ENCODE data around the gene TRPV4.

TRPV4 gene

GRCh38 chr12:109828754-109829511, 4.3 kb downstream of the TRPV4 start:
- no peak for DNase-seq (ENCODE audit: low spot score)

GRCh38 chr12:109827566-109828550, 5.3 kb downstream of the TRPV4 start:
- no peak for DNase-seq (ENCODE audit: low spot score)

- no peak for DNase-seq (ENCODE audit: low spot score)
Observed at GRCh38 chr12:109827080-109827479, 6.1 kb downstream of the TRPV4 start.

- no peak for DNase-seq (ENCODE audit: low spot score)
Observed at GRCh38 chr12:109824731-109825130, 8.5 kb downstream of the TRPV4 start.

GRCh38 chr12:109822951-109823411, 10.2 kb downstream of the TRPV4 start:
- no peak for DNase-seq (ENCODE audit: low spot score)

- no peak for DNase-seq (ENCODE audit: low spot score)
Observed at GRCh38 chr12:109822416-109822815, 10.8 kb downstream of the TRPV4 start.

GRCh38 chr12:109821968-109822367, 11.2 kb downstream of the TRPV4 start:
- no peak for DNase-seq (ENCODE audit: low spot score)

- no peak for DNase-seq (ENCODE audit: low spot score)
Observed at GRCh38 chr12:109820816-109821381, 12.3 kb downstream of the TRPV4 start.

GRCh38 chr12:109818905-109819500, 14.2 kb downstream of the TRPV4 start:
- DNase-seq (ENCODE audit: low spot score): no peak

- DNase-seq (ENCODE audit: low spot score): no peak
Observed at GRCh38 chr12:109818253-109818652, 14.9 kb downstream of the TRPV4 start.

GRCh38 chr12:109817627-109818231, 15.5 kb downstream of the TRPV4 start:
- DNase-seq (ENCODE audit: low spot score): no peak

- no peak for DNase-seq (ENCODE audit: low spot score)
Observed at GRCh38 chr12:109816870-109817269, 16.3 kb downstream of the TRPV4 start.

GRCh38 chr12:109815757-109816617, 17.2 kb downstream of the TRPV4 start:
- no peak for DNase-seq (ENCODE audit: low spot score)

GRCh38 chr12:109815225-109815624, 18.0 kb downstream of the TRPV4 start:
- no peak for DNase-seq (ENCODE audit: low spot score)

GRCh38 chr12:109814600-109815150, 18.5 kb downstream of the TRPV4 start:
- DNase-seq (ENCODE audit: low spot score): no peak

GRCh38 chr12:109813810-109814416, 19.3 kb downstream of the TRPV4 start:
- DNase-seq (ENCODE audit: low spot score): no peak

- DNase-seq (ENCODE audit: low spot score): no peak
Observed at GRCh38 chr12:109811624-109811995, 21.6 kb downstream of the TRPV4 start.

- DNase-seq (ENCODE audit: low spot score): no peak
Observed at GRCh38 chr12:109810954-109811623, 22.1 kb downstream of the TRPV4 start.

- DNase-seq (ENCODE audit: low spot score): no peak
Observed at GRCh38 chr12:109808876-109809646, 24.1 kb downstream of the TRPV4 start.

Data from activated CD4-positive, alpha-beta T cell treated with anti-CD3 and anti-CD28 coated beads, Interleukin-2, Interleukin-4, amounts not matched to agents 100 ng/mL and 50 ng/mL, durations not matched to agents 16 hours and 8 hours (primary cell).